GM06990 (cell line): Measurements from ENCODE around the gene DRAM1.

ENCODE experiments used
- DNase-seq: peaks from one replicate; pipeline ENCODE4 v3.0.0-alpha.2; 2011; ENCODE audit not compliant: insufficient read length; ENCODE audit errors: extremely low read depth
- H3K27me3 ChIP-seq: replicated peaks from 2 replicates; pipeline ENCODE4 v1.6.0; 2011; ENCODE audit warnings: low read length; ENCODE audit not compliant: control insufficient read depth, insufficient read depth
- H3K36me3 ChIP-seq: 2 replicates; pipeline ENCODE4 v1.5.1; 2011; ENCODE audit warnings: low read length; ENCODE audit not compliant: control insufficient read depth, insufficient read depth
- H3K4me3 ChIP-seq: replicated peaks from 2 replicates; pipeline ENCODE4 v1.5.1; 2011; ENCODE audit warnings: low read depth, mild to moderate bottlenecking, control low read depth, low read length
- TF ChIP-seq, protein P1 (sequence below): IDR thresholded peaks from 2 replicates; pipeline ENCODE4 v1.5.1; 2011; ENCODE audit warnings: low read length, control low read depth, mild to moderate bottlenecking, inconsistent platforms; ENCODE audit not compliant: insufficient read depth, poor library complexity, severe bottlenecking

DRAM1 gene

DNA sequence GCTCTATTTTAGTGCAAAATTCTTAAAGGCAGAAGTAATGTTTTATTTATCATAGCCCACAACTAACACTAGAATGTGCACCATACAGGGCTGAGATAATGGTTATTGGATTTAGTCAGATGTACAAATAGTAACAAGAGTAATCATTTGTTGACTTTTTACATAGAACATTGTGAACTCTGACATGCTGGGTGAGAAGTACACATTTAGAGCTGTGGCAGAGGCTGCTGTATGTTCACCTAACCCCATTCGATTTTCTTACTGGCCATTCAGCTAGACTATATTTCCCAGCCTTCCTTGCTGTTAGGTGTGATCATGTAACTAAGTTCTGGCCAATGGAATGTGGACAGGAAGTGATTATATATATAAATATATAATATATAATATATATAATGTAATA is 89.1 kb downstream of the DRAM1 start:
- no peak overlapping the region for H3K4me3 ChIP-seq
- H3K27me3 ChIP-seq: no peaks in the 10 kb centered on the region
- peaks cover 6% of the 10 kb centered on the region for H3K36me3 ChIP-seq
- TF ChIP-seq, protein P1, sequence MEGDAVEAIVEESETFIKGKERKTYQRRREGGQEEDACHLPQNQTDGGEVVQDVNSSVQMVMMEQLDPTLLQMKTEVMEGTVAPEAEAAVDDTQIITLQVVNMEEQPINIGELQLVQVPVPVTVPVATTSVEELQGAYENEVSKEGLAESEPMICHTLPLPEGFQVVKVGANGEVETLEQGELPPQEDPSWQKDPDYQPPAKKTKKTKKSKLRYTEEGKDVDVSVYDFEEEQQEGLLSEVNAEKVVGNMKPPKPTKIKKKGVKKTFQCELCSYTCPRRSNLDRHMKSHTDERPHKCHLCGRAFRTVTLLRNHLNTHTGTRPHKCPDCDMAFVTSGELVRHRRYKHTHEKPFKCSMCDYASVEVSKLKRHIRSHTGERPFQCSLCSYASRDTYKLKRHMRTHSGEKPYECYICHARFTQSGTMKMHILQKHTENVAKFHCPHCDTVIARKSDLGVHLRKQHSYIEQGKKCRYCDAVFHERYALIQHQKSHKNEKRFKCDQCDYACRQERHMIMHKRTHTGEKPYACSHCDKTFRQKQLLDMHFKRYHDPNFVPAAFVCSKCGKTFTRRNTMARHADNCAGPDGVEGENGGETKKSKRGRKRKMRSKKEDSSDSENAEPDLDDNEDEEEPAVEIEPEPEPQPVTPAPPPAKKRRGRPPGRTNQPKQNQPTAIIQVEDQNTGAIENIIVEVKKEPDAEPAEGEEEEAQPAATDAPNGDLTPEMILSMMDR: no peak
- no peak for DNase-seq

DNA sequence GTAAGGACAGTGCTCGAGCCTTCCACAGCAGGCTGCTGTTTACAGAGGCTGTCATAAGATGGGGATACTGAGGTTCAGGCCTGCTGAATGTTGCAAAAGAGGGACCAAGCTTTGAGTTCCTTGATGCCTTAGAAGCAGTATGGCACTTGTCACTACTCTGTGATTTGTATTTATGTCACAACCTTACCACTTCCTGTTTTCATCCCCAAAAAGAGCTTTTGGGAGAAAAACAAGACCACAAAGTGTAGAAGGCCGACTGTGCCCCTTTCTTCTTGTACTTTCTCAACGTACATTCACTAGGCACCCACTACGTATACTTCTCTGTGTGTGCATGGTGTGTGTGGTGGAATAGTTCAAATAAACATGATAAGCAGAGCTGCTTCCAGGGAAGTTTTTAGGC is 90.1 kb downstream of the DRAM1 start:
- H3K27me3 ChIP-seq: no peaks in the 10 kb centered on the region
- peaks cover 5% of the 10 kb centered on the region; the same call in 1 of the 2 replicates for H3K36me3 ChIP-seq
- TF ChIP-seq, protein P1: no peak
- DNase-seq: no peak
- no peak overlapping the region for H3K4me3 ChIP-seq

DNA sequence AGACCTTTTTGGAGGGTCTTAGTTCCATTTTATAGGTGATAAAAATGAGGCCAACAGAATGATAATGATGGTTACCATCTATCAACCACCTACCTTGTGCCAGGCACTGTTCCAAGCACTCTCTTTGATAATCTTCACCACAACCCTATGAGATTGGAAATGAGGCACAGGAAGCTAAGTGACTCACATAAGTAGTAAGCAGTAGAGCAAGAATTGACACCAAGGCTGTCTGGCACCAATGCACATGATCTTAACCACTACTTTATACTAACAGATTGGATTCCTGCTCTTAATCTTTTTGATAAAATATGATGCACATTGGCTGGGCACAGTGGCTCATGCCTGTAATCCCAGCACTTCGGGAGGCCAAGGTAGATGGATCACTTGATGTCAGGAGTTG is 91.4 kb downstream of the DRAM1 start:
- DNase-seq: no peak
- Histone ChIP-seq H3K27me3 (no peaks in the 10 kb centered on the region), H3K36me3 (peaks cover 3% of the 10 kb centered on the region; the same call in 1 of the 2 replicates), H3K4me3 (no peak overlapping the region)
- TF ChIP-seq, protein P1: no peak
